Activated CD4-positive, alpha-beta memory T cell treated with anti-CD3 and anti-CD28 coated beads, Interleukin-2, amount 10 ng/mL, durations not matched to agents 7 days and 5 days (primary cell): ENCODE results near the gene MCMBP. TPM values are rescaled to one million over a fixed set of nuclear protein-coding genes. Genes with fewer than 3 reads are reported as not detected.
A peak's percentile ranks its signal among the peaks of the same experiment; 100 is the strongest.
"Not testable (repeated sequence)": the region's sequence is repeated elsewhere in the genome, so short reads cannot be mapped to it uniquely, and the experiment has no call there.

ENCODE experiments used
- CTCF ChIA-PET: fragments of 350-600 bp; sonication (Branson Sonifier 250); formaldehyde crosslinking; loops from one replicate; lab custom pipeline; 2021; ENCODE audit warnings: antibody characterized with exemption, inconsistent platforms; lab: Charles Lee
- POLR2A ChIA-PET: fragments of 350-600 bp; sonication (Branson Sonifier 250); formaldehyde crosslinking; loops from one replicate; lab custom pipeline; 2021; ENCODE audit warnings: antibody characterized with exemption; lab: Charles Lee
- DNase-seq: peaks from one replicate; pipeline ENCODE4 v3.0.0-alpha.2; 2020
- H3K27ac Mint-ChIP-seq: one replicate; pipeline ENCODE4 v1.8.0; 2021; ENCODE audit warnings: mild to moderate bottlenecking, mixed read lengths
- H3K27me3 Mint-ChIP-seq: one replicate; pipeline ENCODE4 v1.8.0; 2021; ENCODE audit warnings: mixed read lengths
- H3K36me3 Mint-ChIP-seq: one replicate; pipeline ENCODE4 v1.8.0; 2021; ENCODE audit warnings: low read depth, mixed read lengths
- H3K4me1 Mint-ChIP-seq: one replicate; pipeline ENCODE4 v1.8.0; 2021; ENCODE audit warnings: mixed read lengths
- H3K4me3 Mint-ChIP-seq: one replicate; pipeline ENCODE4 v1.8.0; 2021; ENCODE audit warnings: mild to moderate bottlenecking, mixed read lengths
- H3K9me3 Mint-ChIP-seq: one replicate; pipeline ENCODE4 v1.8.0; 2021; ENCODE audit warnings: mixed read lengths
- total RNA-seq, 2 experiments: library from RNA; stranded (reverse); gene quantifications; one replicate each; pipeline ENCODE4 v1.2.3, GENCODE V29; 2021

Gene MCMBP, protein sequence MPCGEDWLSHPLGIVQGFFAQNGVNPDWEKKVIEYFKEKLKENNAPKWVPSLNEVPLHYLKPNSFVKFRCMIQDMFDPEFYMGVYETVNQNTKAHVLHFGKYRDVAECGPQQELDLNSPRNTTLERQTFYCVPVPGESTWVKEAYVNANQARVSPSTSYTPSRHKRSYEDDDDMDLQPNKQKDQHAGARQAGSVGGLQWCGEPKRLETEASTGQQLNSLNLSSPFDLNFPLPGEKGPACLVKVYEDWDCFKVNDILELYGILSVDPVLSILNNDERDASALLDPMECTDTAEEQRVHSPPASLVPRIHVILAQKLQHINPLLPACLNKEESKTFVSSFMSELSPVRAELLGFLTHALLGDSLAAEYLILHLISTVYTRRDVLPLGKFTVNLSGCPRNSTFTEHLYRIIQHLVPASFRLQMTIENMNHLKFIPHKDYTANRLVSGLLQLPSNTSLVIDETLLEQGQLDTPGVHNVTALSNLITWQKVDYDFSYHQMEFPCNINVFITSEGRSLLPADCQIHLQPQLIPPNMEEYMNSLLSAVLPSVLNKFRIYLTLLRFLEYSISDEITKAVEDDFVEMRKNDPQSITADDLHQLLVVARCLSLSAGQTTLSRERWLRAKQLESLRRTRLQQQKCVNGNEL
- 10 to 100 TPM; 86.2 to 87.6 TPM for total RNA-seq

DNA sequence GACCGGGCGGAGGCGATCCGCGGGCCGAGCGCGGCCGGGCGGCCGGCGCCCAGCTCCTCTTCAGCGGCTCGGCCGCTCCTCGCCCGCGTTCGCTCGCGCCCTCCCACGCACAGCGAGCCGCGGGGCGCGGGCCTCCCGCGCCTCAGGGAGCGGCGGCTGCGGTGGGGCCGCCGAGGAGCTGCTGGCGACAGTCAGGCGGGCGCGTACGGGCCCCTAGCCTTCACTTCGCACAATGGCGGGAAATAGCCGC lies at the start of gene MCMBP:
TSS of gene MCMBP (minus strand) at position 234 of the 250 bp plus-strand sequence. CDS start 259 bp downstream, outside the sequence.
- Mint-ChIP-seq H3K4me1 (peaks cover 40% of the 10 kb centered on the region), H3K36me3 (peaks cover 18% of the 10 kb centered on the region), H3K9me3 (no peaks in the 10 kb centered on the region), H3K27ac (peak within 1 kb of the TSS; percentile 87), H3K27me3 (no peaks in the 10 kb centered on the region), H3K4me3 (peak within 1 kb of the TSS; percentile 94)
- ChIA-PET CTCF (interaction anchor here (0.6 to 5.9 kb wide), 12 partner anchors 11 to 665 kb away, joined by 3 to 51 read pairs (median 4); partner anchors contain the start of genes GRK5 and SEC23IP), POLR2A (interaction anchor here (0.7 to 5.1 kb wide), 22 partner anchors 9 to 1827 kb away, joined by 3 to 94 read pairs (median 4); partner anchors contain the start of genes BAG3, EIF3A, INPP5F and SEC23IP)
- no peak for DNase-seq

DNA sequence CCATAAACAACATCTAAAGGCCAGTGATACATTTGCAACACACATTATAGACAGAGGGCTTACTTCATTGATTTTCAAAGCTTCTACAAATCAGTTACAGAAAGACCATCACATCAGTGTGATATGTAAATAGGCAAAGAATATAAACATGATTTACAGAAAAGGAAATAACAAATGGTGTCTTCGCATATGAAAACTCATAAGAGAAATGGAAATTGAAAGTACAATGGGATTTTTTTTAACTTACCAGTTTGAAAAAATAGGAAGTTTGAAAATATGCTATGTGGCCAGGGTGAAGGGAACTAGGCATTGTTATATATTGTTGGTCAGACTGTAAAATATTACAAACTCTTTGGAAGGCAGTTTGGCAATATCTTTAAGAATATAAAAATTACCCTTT lies 47.2 kb upstream of the MCMBP start:
- Mint-ChIP-seq H3K4me1 (peaks cover 15% of the 10 kb centered on the region), H3K27me3 (no peaks in the 10 kb centered on the region), H3K27ac (peak overlapping the region; percentile 58), H3K4me3 (no peak overlapping the region), H3K36me3 (peaks cover 56% of the 10 kb centered on the region), H3K9me3 (no peaks in the 10 kb centered on the region)
- DNase-seq: no peak
- ChIA-PET POLR2A (interaction anchor here (0.8 kb wide), 1 partner anchor 47 kb away, joined by 3 read pairs; the partner anchor contains the start of gene MCMBP), CTCF (interaction anchor here (1.8 kb wide), 1 partner anchor 169 kb away, joined by 6 read pairs; no protein-coding TSS in a partner anchor)

- DNase-seq: no peak
- Mint-ChIP-seq H3K27ac (peak overlapping the region; percentile 58), H3K36me3 (peaks cover 59% of the 10 kb centered on the region), H3K4me1 (peaks cover 15% of the 10 kb centered on the region), H3K27me3 (no peaks in the 10 kb centered on the region), H3K9me3 (no peaks in the 10 kb centered on the region), H3K4me3 (no peak overlapping the region)
- ChIA-PET POLR2A (no interaction called here), CTCF (interaction anchor here (1.8 kb wide), 1 partner anchor 168 kb away, joined by 6 read pairs; no protein-coding TSS in a partner anchor)
Observed at GRCh38 chr10:119919271-119919670, 46.6 kb upstream of the MCMBP start.

DNA sequence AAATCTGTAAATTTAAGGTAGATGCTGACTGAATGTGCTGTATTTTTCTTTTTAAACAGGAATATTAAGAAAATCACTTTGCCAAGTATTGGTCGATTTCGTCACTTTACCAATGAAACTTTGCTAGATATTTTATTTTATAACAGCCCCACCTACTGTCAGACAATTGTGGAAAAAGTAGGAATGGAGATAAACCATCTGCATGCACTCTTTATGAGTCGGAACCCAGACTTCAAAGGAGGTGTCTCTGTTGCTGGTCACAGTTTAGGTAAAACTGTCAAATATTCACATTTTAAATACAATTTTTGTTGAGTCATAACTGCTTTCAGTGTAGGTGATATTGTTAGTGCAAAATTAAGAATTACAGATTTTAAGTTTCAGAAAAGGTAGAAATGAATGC lies 45.1 kb upstream of the MCMBP start:
- DNase-seq: no peak
- ChIA-PET POLR2A (no interaction called here), CTCF (interaction anchor here (1.8 kb wide), 1 partner anchor 167 kb away, joined by 6 read pairs; no protein-coding TSS in a partner anchor)
- peaks cover 15% of the 10 kb centered on the region for H3K4me1 Mint-ChIP-seq
- peaks cover 61% of the 10 kb centered on the region for H3K36me3 Mint-ChIP-seq
- no peaks in the 10 kb centered on the region for H3K27me3 Mint-ChIP-seq
- no peaks in the 10 kb centered on the region for H3K9me3 Mint-ChIP-seq
- H3K27ac Mint-ChIP-seq: no peak overlapping the region
- H3K4me3 Mint-ChIP-seq: no peak overlapping the region

GRCh38 chr10:119910689-119911088 lies 38.0 kb upstream of the MCMBP start:
- Mint-ChIP-seq H3K27ac (no peak overlapping the region), H3K4me3 (no peak overlapping the region), H3K36me3 (peaks cover 42% of the 10 kb centered on the region), H3K9me3 (no peaks in the 10 kb centered on the region), H3K4me1 (no peaks in the 10 kb centered on the region), H3K27me3 (no peaks in the 10 kb centered on the region)
- ChIA-PET POLR2A (no interaction called here), CTCF (no interaction called here)
- DNase-seq: no peak

- Mint-ChIP-seq H3K4me1 (no peaks in the 10 kb centered on the region), H3K36me3 (peaks cover 51% of the 10 kb centered on the region), H3K27ac (no peak overlapping the region), H3K27me3 (no peaks in the 10 kb centered on the region), H3K4me3 (no peak overlapping the region), H3K9me3 (no peaks in the 10 kb centered on the region)
- CTCF ChIA-PET: no interaction called here
- DNase-seq: no peak
- POLR2A ChIA-PET: no interaction called here
Observed at GRCh38 chr10:119908166-119908565, 35.5 kb upstream of the MCMBP start.

DNA sequence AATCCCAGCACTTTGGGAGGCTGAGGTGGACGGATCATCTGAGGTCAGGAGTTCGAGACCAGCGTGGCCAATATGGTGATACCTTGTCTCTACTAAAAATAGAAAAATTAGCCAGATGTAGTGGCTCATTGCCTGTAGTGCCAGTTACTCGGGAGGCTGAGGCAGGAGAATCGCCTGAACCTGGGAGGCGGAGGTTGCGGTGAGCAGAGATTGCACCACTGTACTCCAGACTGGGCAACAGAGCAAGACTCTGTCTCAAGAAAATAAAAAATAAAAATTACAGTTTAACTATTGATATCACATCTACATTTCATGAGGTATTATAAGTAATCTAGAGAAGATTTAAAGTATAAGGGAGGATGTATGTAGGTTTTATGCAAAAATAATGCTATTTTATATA lies 35.1 kb upstream of the MCMBP start:
- H3K9me3 Mint-ChIP-seq, H3K27ac Mint-ChIP-seq, DNase-seq, H3K4me1 Mint-ChIP-seq, CTCF ChIA-PET, H3K4me3 Mint-ChIP-seq, H3K27me3 Mint-ChIP-seq, POLR2A ChIA-PET: not testable (repeated sequence)
- H3K36me3 Mint-ChIP-seq: peaks cover 51% of the 10 kb centered on the region

GRCh38 chr10:119903946-119904666 lies 31.5 kb upstream of the MCMBP start:
- ChIA-PET POLR2A (interaction anchor here (1.4 kb wide), 1 partner anchor 31 kb away, joined by 4 read pairs; the partner anchor contains the start of gene MCMBP), CTCF (no interaction called here)
- Mint-ChIP-seq H3K36me3 (peaks cover 48% of the 10 kb centered on the region), H3K9me3 (no peaks in the 10 kb centered on the region), H3K27ac (no peak overlapping the region), H3K27me3 (no peaks in the 10 kb centered on the region), H3K4me1 (peaks cover 6% of the 10 kb centered on the region), H3K4me3 (no peak overlapping the region)
- DNase-seq: no peak

GRCh38 chr10:119898577-119898976 lies 25.9 kb upstream of the MCMBP start:
- no peak overlapping the region for H3K27ac Mint-ChIP-seq
- ChIA-PET CTCF (no interaction called here), POLR2A (no interaction called here)
- H3K4me1 Mint-ChIP-seq: peaks cover 50% of the 10 kb centered on the region
- no peak overlapping the region for H3K4me3 Mint-ChIP-seq
- no peak for DNase-seq
- peaks cover 45% of the 10 kb centered on the region for H3K36me3 Mint-ChIP-seq
- H3K27me3 Mint-ChIP-seq: no peaks in the 10 kb centered on the region
- no peaks in the 10 kb centered on the region for H3K9me3 Mint-ChIP-seq

DNA sequence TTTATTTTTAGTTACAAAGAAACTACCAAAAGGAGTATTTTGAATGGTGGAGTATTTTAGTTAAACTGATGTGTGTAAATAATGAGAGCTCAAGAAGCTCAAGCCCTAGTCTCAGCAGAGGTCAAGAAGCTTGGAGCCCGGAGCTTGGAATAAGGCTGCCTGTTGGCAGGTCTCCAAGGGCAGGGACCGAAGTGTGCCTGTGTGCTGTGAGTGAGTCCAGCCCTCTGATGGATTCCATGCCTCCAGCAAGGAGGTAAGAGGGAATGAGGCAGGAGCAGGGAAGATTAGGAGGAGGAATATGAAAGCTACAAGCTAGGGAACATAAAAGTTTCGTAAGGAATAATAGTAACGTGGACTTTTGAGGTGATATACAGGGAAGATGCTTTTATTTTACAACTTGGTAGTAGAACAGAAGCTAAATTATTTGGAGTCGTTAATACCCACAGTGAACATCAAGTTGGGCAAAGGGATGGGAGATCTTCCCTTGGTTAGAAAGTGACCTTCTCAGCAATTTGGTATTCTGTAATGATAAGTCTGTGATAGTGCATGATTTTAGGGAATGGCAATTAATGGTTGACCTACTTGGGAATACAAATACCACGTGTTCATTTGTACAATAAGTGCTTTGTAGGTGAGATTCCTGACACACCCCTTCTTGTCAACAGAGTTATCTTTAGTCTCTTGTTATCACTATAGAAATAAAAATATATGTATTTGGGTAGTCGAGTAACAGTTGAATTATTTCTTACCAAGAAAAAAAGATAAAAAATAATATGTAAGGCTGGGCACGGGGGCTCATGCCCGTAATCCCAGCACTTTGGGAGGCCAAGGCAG lies 24.5 kb upstream of the MCMBP start:
- Mint-ChIP-seq H3K4me1 (peaks cover 54% of the 10 kb centered on the region), H3K27ac (no peak overlapping the region), H3K36me3 (peaks cover 43% of the 10 kb centered on the region), H3K9me3 (no peaks in the 10 kb centered on the region), H3K27me3 (no peaks in the 10 kb centered on the region), H3K4me3 (no peak overlapping the region)
- CTCF ChIA-PET: interaction anchor here (0.8 to 1.3 kb wide), 4 partner anchors 18 to 146 kb away, joined by 3 to 4 read pairs (median 3); partner anchors contain the start of gene MCMBP
- DNase-seq: no peak
- POLR2A ChIA-PET: interaction anchor here (1.3 kb wide), 1 partner anchor 24 kb away, joined by 4 read pairs; the partner anchor contains the start of gene MCMBP

- H3K4me3 Mint-ChIP-seq: no peak overlapping the region
- H3K27ac Mint-ChIP-seq: no peak overlapping the region
- H3K9me3 Mint-ChIP-seq: no peaks in the 10 kb centered on the region
- POLR2A ChIA-PET: interaction anchor here (1.3 kb wide), 1 partner anchor 23 kb away, joined by 4 read pairs; the partner anchor contains the start of gene MCMBP
- CTCF ChIA-PET: interaction anchor here (1.3 kb wide), 1 partner anchor 145 kb away, joined by 3 read pairs; no protein-coding TSS in a partner anchor
- H3K4me1 Mint-ChIP-seq: peaks cover 59% of the 10 kb centered on the region
- no peak for DNase-seq
- no peaks in the 10 kb centered on the region for H3K27me3 Mint-ChIP-seq
- peaks cover 42% of the 10 kb centered on the region for H3K36me3 Mint-ChIP-seq
Observed at GRCh38 chr10:119896061-119896655, 23.5 kb upstream of the MCMBP start.
